ENCODE results near the gene RALGAPB. TPM values are rescaled to one million over a fixed set of nuclear protein-coding genes. Genes with fewer than 3 reads are reported as not detected.

Gene RALGAPB
- total and polyA plus RNA-seq, 2 of the 13 experiments (the other 11 are each of a cell fraction or from before 2014, with no cell fraction given): 17.6 to 30.6 TPM

DNA sequence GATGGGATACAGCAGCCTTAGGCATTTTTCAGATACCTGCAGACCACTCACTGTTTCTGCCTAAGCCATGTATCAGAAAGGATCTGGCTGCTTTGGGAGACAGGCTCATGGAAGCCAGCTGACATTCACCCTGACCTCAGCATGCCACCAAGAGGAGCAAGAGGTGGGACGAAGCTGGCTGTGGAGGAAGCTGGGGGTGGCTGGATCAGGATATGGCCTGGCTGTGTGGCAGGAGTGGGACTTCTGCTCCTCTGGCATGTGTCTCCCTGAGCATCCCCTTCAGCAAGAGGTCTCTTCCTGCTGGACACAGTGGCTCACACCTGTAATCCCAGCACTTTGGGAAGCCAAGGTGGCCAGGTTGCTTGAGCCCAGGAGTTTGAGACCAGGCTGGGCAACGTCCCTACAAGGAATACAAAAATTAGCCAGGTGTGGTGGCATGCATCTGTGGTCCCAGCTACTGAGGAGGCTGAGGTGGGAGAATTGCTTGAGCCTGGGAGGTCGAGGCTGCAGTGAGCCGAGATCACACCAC lies 109.3 kb downstream of the RALGAPB start (continued):
- TF ChIP-seq, protein P1, sequence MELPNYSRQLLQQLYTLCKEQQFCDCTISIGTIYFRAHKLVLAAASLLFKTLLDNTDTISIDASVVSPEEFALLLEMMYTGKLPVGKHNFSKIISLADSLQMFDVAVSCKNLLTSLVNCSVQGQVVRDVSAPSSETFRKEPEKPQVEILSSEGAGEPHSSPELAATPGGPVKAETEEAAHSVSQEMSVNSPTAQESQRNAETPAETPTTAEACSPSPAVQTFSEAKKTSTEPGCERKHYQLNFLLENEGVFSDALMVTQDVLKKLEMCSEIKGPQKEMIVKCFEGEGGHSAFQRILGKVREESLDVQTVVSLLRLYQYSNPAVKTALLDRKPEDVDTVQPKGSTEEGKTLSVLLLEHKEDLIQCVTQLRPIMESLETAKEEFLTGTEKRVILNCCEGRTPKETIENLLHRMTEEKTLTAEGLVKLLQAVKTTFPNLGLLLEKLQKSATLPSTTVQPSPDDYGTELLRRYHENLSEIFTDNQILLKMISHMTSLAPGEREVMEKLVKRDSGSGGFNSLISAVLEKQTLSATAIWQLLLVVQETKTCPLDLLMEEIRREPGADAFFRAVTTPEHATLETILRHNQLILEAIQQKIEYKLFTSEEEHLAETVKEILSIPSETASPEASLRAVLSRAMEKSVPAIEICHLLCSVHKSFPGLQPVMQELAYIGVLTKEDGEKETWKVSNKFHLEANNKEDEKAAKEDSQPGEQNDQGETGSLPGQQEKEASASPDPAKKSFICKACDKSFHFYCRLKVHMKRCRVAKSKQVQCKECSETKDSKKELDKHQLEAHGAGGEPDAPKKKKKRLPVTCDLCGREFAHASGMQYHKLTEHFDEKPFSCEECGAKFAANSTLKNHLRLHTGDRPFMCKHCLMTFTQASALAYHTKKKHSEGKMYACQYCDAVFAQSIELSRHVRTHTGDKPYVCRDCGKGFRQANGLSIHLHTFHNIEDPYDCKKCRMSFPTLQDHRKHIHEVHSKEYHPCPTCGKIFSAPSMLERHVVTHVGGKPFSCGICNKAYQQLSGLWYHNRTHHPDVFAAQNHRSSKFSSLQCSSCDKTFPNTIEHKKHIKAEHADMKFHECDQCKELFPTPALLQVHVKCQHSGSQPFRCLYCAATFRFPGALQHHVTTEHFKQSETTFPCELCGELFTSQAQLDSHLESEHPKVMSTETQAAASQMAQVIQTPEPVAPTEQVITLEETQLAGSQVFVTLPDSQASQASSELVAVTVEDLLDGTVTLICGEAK (IDR thresholded peaks at IDR 0.05): no peak
- TF ChIP-seq, protein P1 (CRISPR knock-in tag; IDR thresholded peaks at IDR 0.05): 0 out of 2 replicates have a peak, but pooled peaks have one; percentile 22
- 0 out of 2 replicates have a peak, but pooled peaks have one; percentile 21 for TF ChIP-seq JUND (CRISPR knock-in tag; IDR thresholded peaks at IDR 0.05)
- no peak for TF ChIP-seq GATAD2A (CRISPR knock-in tag; IDR thresholded peaks at IDR 0.05)
- no peak for TF ChIP-seq ZNF432 (CRISPR knock-in tag; IDR thresholded peaks at IDR 0.05; ENCODE audit: borderline replicate concordance)
- TF ChIP-seq TCF12 (IDR thresholded peaks at IDR 0.05): no peak
- TF ChIP-seq TCF12 (CRISPR knock-in tag; IDR thresholded peaks at IDR 0.05): no peak
- peak; percentile 40; the same call in 1 of the 2 replicates for TF ChIP-seq SPEN (CRISPR knock-in tag; IDR thresholded peaks at IDR 0.05; ENCODE audit: low read depth)
- TF ChIP-seq NRL (CRISPR knock-in tag; IDR thresholded peaks at IDR 0.05; ENCODE audit: borderline replicate concordance): peak; percentile 44; the same call in 1 of the 2 replicates
- TF ChIP-seq, protein P2, sequence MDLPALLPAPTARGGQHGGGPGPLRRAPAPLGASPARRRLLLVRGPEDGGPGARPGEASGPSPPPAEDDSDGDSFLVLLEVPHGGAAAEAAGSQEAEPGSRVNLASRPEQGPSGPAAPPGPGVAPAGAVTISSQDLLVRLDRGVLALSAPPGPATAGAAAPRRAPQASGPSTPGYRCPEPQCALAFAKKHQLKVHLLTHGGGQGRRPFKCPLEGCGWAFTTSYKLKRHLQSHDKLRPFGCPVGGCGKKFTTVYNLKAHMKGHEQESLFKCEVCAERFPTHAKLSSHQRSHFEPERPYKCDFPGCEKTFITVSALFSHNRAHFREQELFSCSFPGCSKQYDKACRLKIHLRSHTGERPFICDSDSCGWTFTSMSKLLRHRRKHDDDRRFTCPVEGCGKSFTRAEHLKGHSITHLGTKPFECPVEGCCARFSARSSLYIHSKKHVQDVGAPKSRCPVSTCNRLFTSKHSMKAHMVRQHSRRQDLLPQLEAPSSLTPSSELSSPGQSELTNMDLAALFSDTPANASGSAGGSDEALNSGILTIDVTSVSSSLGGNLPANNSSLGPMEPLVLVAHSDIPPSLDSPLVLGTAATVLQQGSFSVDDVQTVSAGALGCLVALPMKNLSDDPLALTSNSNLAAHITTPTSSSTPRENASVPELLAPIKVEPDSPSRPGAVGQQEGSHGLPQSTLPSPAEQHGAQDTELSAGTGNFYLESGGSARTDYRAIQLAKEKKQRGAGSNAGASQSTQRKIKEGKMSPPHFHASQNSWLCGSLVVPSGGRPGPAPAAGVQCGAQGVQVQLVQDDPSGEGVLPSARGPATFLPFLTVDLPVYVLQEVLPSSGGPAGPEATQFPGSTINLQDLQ (CRISPR knock-in tag; IDR thresholded peaks at IDR 0.05): peak; percentile 41; the same call in 1 of the 2 replicates
- no peak for TF ChIP-seq ESRRA (CRISPR knock-in tag; IDR thresholded peaks at IDR 0.05; ENCODE audit: low read depth)
- no peak for TF ChIP-seq EP300 (IDR thresholded peaks at IDR 0.05; ENCODE audit: low read depth in 2 of 2, low read length in 2 of 2)
- TF ChIP-seq EP300 (CRISPR knock-in tag; IDR thresholded peaks at IDR 0.05; ENCODE audit: borderline replicate concordance): 0 out of 2 replicates have a peak, but pooled peaks have one; percentile 24
- no peak for TF ChIP-seq ZNF790 (CRISPR knock-in tag; IDR thresholded peaks at IDR 0.05; ENCODE audit: borderline replicate concordance)
- no peak for TF ChIP-seq PLRG1 (conservative IDR thresholded peaks at IDR 0.05)
- TF ChIP-seq EED (CRISPR knock-in tag; IDR thresholded peaks at IDR 0.05): peak; percentile 56; the same call in 1 of the 2 replicates
- no peak for TF ChIP-seq MED8 (CRISPR knock-in tag; IDR thresholded peaks at IDR 0.05; ENCODE audit: insufficient replicate concordance)
- TF ChIP-seq KLF13 (CRISPR knock-in tag; IDR thresholded peaks at IDR 0.05): 0 out of 2 replicates have a peak, but pooled peaks have one; percentile 47
- TF ChIP-seq SOX6 (IDR thresholded peaks at IDR 0.05): no peak
- TF ChIP-seq SOX6 (CRISPR knock-in tag; IDR thresholded peaks at IDR 0.05): no peak
